GM12875 (cell line): ENCODE data around the gene HELZ.
"Not testable (repeated sequence)": the region's sequence is repeated elsewhere in the genome, so short reads cannot be mapped to it uniquely, and the experiment has no call there.

Experiments used
- H3K4me3 ChIP-seq: one replicate; pipeline ENCODE4 v1.5.1; 2011; ENCODE audit warnings: low read depth, low read length, control low read depth
- CTCF ChIP-seq: IDR thresholded peaks from 2 replicates; pipeline ENCODE4 v1.5.1; 2011; ENCODE audit warnings: low read depth, mild to moderate bottlenecking, control low read depth, inconsistent platforms, low read length, moderate library complexity, borderline replicate concordance; ENCODE audit not compliant: insufficient read depth

HELZ gene

GRCh38 chr17:67127925-67128324 lies 117.1 kb downstream of the HELZ start:
- TF ChIP-seq CTCF = no peak
- no peak overlapping the region for H3K4me3 ChIP-seq

- no peak for TF ChIP-seq CTCF
- H3K4me3 ChIP-seq = no peak overlapping the region
Measured at GRCh38 chr17:67126983-67127382, 118.0 kb downstream of the HELZ start.

DNA sequence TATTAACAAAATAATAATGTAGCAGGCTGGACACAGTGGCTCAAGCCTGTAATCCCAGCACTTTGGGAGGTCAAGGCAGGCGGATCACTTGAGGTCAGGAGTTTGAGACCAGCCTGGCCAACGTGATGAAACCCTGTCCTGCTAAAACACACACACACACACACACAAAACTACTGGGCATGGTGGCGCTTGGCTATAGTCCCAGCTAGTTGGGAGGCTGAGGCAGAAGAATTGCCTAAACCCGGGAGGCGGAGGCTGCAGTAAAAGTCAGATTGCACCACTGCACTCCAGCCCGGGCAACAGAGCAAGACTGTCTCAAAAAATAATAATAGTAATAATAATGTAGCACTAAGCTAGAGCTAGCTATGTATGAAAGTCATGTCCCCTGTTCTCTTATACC lies 118.5 kb downstream of the HELZ start:
- H3K4me3 ChIP-seq = not testable (repeated sequence)

- H3K4me3 ChIP-seq = no peak overlapping the region
- TF ChIP-seq CTCF = no peak
Measured at GRCh38 chr17:67125924-67126323, 119.1 kb downstream of the HELZ start.

GRCh38 chr17:67125417-67125816 lies 119.6 kb downstream of the HELZ start:
- H3K4me3 ChIP-seq = no peak overlapping the region

DNA sequence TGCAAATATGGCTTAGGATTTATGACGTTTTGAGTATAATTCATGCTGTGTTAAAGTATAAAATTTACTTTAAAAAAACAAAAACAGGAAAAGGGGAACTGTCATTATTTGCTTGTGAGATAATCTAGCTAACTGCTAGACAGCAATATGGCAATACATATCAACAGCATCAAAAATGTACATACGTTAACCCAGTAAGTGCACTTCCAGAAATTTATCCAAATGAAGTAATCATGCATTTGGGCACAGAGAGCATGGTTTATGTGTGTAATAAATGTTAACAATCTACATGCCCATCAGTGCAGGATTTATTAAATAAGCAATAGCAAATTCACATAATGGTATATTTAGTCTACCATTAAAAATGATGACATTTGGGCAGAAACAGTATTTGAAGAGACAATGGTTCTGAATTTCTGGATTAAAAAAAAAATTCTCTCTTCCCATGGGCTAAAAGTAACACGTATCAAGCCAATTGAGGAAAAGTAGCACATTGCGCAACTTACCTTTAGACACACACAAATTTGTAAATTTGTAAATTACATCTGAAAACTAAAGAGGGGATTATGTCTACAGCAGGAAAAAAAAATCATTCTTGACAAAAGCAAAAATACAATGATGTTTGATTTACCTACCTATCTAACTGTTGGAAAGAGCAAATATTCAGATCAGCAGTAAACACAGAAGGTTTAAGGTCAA lies 120.4 kb downstream of the HELZ start:
- no peak for TF ChIP-seq CTCF
- no peak overlapping the region for H3K4me3 ChIP-seq

More at GRCh38 chr17:67125417-67125816, 119.6 kb downstream of the HELZ start:
- no peak for TF ChIP-seq CTCF

DNA sequence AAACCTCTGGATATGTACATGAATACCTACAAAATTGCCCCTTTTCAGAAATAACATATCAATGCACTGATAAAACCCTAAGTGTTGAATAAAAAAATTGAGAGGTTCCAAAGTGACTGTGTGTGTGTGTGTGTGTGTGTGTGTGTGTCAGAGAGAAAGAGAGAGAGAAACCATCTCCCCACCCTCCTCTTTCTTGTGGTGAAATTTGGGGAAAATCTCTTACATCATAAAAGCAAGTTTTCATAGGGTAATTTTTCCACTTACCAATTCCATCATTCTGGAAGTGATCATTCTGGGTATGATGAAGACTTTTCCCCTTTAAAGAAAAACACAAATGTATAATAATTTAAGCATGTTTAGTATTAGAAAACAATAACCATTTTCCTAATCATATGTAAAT lies 121.3 kb downstream of the HELZ start:
- H3K4me3 ChIP-seq = no peak overlapping the region
- no peak for TF ChIP-seq CTCF
